Measurements from ENCODE around the gene LCE1B.

The LCE1B gene

GRCh38 chr1:152801333-152801732, 10.4 kb upstream of the LCE1B start:
- Histone ChIP-seq H4K20me1 (ENCODE audit: low read depth, low read length) (no peaks in the 10 kb centered on the region), H3F3A (ENCODE audit: insufficient read depth) (no peaks in the 10 kb centered on the region), H3K79me2 (ENCODE audit: insufficient read depth, low read length) (no peaks in the 10 kb centered on the region), H3K27ac (ENCODE audit: low read depth, low read length) (no peak overlapping the region), H3K36me3 (ENCODE audit: low read length) (no peaks in the 10 kb centered on the region), H3K9me3 (ENCODE audit: insufficient read depth, low read length) (no peaks in the 10 kb centered on the region), H3K27me3 (ENCODE audit: low read length) (no peaks in the 10 kb centered on the region), H3K9me2 (replicated peaks; ENCODE audit: insufficient read depth, low read length) (no peaks in the 10 kb centered on the region; the same call in 1 of the 2 replicates), H2AFZ (ENCODE audit: low read depth, low read length, severe bottlenecking) (no peak overlapping the region), H3K4me2 (ENCODE audit: low read depth, low read length, poor library complexity, severe bottlenecking) (no peak overlapping the region), H3K4me3 (ENCODE audit: insufficient read depth, low read length, poor library complexity, severe bottlenecking) (no peak overlapping the region), H3K9ac (ENCODE audit: low read length) (no peak overlapping the region)
- TF ChIP-seq EZH2phosphoT487 (conservative IDR thresholded peaks at IDR 0.05; ENCODE audit: low read length) (no peak), CTCF (IDR thresholded peaks at IDR 0.05; ENCODE audit: insufficient read depth, low read length, poor library complexity, severe bottlenecking) (no peak)

- H4K20me1 ChIP-seq (ENCODE audit: low read depth, low read length): no peaks in the 10 kb centered on the region
- no peak within 1 kb of the TSS for H3K9ac ChIP-seq (ENCODE audit: low read length)
- H3K4me2 ChIP-seq (ENCODE audit: low read depth, low read length, poor library complexity, severe bottlenecking): no peak within 1 kb of the TSS
- H3K4me3 ChIP-seq (ENCODE audit: insufficient read depth, low read length, poor library complexity, severe bottlenecking): no peak within 1 kb of the TSS
- no peak within 1 kb of the TSS for H3K27ac ChIP-seq (ENCODE audit: low read depth, low read length)
- no peaks in the 10 kb centered on the region for H3K79me2 ChIP-seq (ENCODE audit: insufficient read depth, low read length)
- H3F3A ChIP-seq (ENCODE audit: insufficient read depth): no peaks in the 10 kb centered on the region
- H3K9me3 ChIP-seq (ENCODE audit: insufficient read depth, low read length): no peaks in the 10 kb centered on the region
- H3K36me3 ChIP-seq (ENCODE audit: low read length): no peaks in the 10 kb centered on the region
- H3K9me2 ChIP-seq (replicated peaks; ENCODE audit: insufficient read depth, low read length): no peaks in the 10 kb centered on the region; the same call in 1 of the 2 replicates
- TF ChIP-seq CTCF (IDR thresholded peaks at IDR 0.05; ENCODE audit: insufficient read depth, low read length, poor library complexity, severe bottlenecking) (no peak), EZH2phosphoT487 (conservative IDR thresholded peaks at IDR 0.05; ENCODE audit: low read length) (no peak)
- H3K27me3 ChIP-seq (ENCODE audit: low read length): 0 out of 2 replicates have a peak, but pooled peaks cover 4% of the 10 kb centered on the region
- no peak within 1 kb of the TSS for H2AFZ ChIP-seq (ENCODE audit: low read depth, low read length, severe bottlenecking)
Observed at GRCh38 chr1:152806576-152806975, 5.2 kb upstream of the LCE1B start, which contains the start of gene LCE1C. LCE1C (minus strand) TSS chr1:152806651; CDS start chr1:152805478, 1,173 bp downstream.

- Histone ChIP-seq H3K36me3 (ENCODE audit: low read length) (no peaks in the 10 kb centered on the region), H3K9me2 (replicated peaks; ENCODE audit: insufficient read depth, low read length) (no peaks in the 10 kb centered on the region; the same call in 1 of the 2 replicates), H4K20me1 (ENCODE audit: low read depth, low read length) (no peaks in the 10 kb centered on the region), H3K4me2 (ENCODE audit: low read depth, low read length, poor library complexity, severe bottlenecking) (no peak overlapping the region), H3K9ac (ENCODE audit: low read length) (no peak overlapping the region), H3K4me3 (ENCODE audit: insufficient read depth, low read length, poor library complexity, severe bottlenecking) (no peak overlapping the region), H3K27ac (ENCODE audit: low read depth, low read length) (no peak overlapping the region), H3K9me3 (ENCODE audit: insufficient read depth, low read length) (no peaks in the 10 kb centered on the region), H2AFZ (ENCODE audit: low read depth, low read length, severe bottlenecking) (no peak overlapping the region), H3K79me2 (ENCODE audit: insufficient read depth, low read length) (no peaks in the 10 kb centered on the region), H3F3A (ENCODE audit: insufficient read depth) (no peaks in the 10 kb centered on the region), H3K27me3 (ENCODE audit: low read length) (0 out of 2 replicates have a peak, but pooled peaks cover 4% of the 10 kb centered on the region)
- TF ChIP-seq EZH2phosphoT487 (conservative IDR thresholded peaks at IDR 0.05; ENCODE audit: low read length) (no peak), CTCF (IDR thresholded peaks at IDR 0.05; ENCODE audit: insufficient read depth, low read length, poor library complexity, severe bottlenecking) (no peak)
Observed at GRCh38 chr1:152811050-152811449, 721 bp upstream of the LCE1B start.

Measured in SU-DHL-6 (cell line).